PC-9 (cell line): ENCODE results near the gene DIRAS1.

ENCODE experiments used
- CTCF ChIP-seq: fragments of 200-600 bp; sonication (generic); conservative IDR thresholded peaks from 2 replicates; pipeline ENCODE4 v1.6.1; 2017; ENCODE audit warnings: mixed run types, antibody characterized with exemption, mild to moderate bottlenecking, moderate library complexity
- EZH2 ChIP-seq: fragments of 200-600 bp; sonication (generic); IDR thresholded peaks from 2 replicates; pipeline ENCODE4 v1.8.0; 2017; ENCODE audit warnings: antibody characterized with exemption, low read depth

- TF ChIP-seq CTCF (no peak), EZH2 (no peak)
Measured at GRCh38 chr19:2714531-2715269, 6.5 kb downstream of the DIRAS1 start.
